Measurements from ENCODE around the gene SPACA5. TPM values are rescaled to one million over a fixed set of nuclear protein-coding genes. Genes with fewer than 3 reads are reported as not detected.
A peak's percentile ranks its signal among the peaks of the same experiment; 100 is the strongest.
"Not testable (repeated sequence)": the region's sequence is repeated elsewhere in the genome, so short reads cannot be mapped to it uniquely, and the experiment has no call there.

Gene SPACA5
- total RNA-seq, 1 donor, result not detected

DNA sequence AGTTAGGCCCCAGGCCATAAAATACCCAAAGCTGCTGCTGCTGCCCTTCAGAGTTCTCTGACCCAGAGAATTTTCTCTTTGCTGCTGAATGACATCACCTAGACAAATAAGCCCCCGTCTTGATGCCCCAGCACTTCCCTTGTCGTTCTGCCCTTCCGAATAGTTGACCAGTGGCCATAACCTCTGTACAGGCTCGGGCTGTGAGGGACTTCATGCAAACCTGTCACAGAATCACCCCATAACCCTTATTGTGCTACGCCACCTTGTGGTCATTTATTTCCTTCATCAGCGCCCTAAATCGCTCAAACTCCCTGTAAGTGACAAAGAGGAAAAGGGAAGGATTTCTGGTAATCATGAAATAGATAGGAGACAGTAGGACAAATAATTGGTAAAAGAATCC lies 18.8 kb downstream of the SPACA5 start:
- H3K4me3 ChIP-seq (ENCODE audit: low read depth, low read length), result no peak overlapping the region
- TF ChIP-seq, protein P1, sequence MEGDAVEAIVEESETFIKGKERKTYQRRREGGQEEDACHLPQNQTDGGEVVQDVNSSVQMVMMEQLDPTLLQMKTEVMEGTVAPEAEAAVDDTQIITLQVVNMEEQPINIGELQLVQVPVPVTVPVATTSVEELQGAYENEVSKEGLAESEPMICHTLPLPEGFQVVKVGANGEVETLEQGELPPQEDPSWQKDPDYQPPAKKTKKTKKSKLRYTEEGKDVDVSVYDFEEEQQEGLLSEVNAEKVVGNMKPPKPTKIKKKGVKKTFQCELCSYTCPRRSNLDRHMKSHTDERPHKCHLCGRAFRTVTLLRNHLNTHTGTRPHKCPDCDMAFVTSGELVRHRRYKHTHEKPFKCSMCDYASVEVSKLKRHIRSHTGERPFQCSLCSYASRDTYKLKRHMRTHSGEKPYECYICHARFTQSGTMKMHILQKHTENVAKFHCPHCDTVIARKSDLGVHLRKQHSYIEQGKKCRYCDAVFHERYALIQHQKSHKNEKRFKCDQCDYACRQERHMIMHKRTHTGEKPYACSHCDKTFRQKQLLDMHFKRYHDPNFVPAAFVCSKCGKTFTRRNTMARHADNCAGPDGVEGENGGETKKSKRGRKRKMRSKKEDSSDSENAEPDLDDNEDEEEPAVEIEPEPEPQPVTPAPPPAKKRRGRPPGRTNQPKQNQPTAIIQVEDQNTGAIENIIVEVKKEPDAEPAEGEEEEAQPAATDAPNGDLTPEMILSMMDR (IDR thresholded peaks at IDR 0.05; ENCODE audit: insufficient read depth, low read depth, low read length), result peak; percentile 57
- DNase-seq (ENCODE audit: low read depth), result peak; percentile 64

DNA sequence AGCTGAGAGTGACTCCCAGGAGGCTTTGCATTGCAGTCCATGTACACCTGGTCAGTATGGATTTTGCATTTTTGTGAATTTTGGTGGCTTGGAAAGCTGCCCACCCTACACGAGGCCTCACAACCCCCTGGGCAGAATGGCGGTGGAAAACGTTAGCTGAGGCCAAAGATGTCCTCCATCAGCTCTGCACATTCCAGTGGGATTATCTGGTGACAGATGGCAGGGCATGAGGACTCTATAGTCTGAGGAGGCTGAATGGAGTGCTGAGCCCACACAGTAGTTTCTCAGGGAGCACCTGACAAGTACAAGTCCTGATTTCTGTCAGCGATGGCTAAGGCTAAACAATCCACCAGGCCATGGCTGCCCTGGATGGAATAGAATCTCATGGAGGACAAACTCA lies 20.8 kb downstream of the SPACA5 start:
- not testable (repeated sequence) for H3K4me3 ChIP-seq (ENCODE audit: low read depth, low read length); DNase-seq (ENCODE audit: low read depth)

DNA sequence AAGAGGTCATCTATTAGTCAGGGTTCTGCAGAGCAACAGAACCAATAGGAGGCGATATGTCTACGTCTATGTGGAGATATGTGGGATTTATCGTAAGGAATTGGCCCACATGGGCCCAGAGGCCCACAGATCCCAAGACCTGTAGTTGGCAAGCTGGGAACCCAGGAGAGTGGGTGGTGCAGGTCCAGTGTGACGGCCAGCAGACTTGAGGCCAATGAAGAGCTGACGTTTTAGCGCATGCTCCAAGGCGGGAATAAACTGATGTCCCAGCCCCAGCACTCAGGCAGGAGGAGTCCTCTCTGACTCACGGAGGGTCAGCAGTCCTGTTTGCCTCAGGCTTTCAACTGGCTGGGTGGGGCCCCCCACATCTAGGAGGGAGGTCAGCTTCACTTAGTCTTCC lies 21.3 kb downstream of the SPACA5 start:
- no peak for DNase-seq (ENCODE audit: low read depth)
- no peak overlapping the region for H3K4me3 ChIP-seq (ENCODE audit: low read depth, low read length)
- TF ChIP-seq, protein P1 (IDR thresholded peaks at IDR 0.05; ENCODE audit: insufficient read depth, low read depth, low read length), result no peak

DNA sequence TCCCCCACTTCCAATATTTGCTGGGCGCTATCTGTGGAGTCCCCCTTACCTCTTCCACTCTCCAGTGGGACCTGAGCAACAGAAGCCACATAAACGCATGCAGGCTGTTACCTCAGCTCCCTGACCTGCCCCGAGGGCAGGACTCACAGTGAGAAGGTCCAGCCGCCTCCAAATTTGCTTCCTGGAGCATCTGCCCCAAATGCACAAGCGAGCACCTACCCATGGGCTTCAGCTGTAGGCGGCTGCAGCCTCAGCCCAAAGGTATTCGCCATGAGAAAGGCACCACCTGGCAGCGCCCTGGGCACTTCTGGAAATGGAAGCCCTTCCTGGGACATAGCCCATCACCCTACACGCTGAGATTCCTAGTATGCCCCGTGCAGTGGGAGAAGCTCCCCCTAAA lies 23.4 kb downstream of the SPACA5 start:
- TF ChIP-seq, protein P1 (IDR thresholded peaks at IDR 0.05; ENCODE audit: insufficient read depth, low read depth, low read length), result no peak
- no peak overlapping the region for H3K4me3 ChIP-seq (ENCODE audit: low read depth, low read length)
- no peak for DNase-seq (ENCODE audit: low read depth)

DNA sequence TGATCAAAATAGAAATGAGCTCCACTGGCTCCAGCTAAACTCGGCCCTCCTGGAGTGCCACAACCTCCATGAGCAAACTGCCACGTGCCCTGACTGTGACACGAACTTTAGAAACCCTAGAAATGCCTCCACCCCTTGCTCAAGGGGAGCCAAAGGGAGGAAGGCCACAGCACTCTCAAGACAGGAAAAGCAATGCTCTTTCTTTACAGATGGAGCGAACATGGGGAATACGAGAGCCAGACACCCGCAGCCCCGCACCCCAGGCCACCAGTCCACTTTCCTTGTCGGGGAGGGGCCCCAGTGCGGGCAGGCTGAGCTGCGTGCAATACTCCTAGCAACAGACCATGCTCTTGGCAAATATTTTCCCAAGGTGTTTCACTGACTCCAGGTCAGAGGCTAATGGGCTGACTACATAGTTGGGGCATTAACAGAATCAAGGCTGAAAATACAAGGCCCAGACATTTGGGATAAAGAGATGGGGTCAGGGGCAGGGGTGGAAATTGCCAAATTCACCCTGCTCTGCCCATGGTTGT lies 23.9 kb downstream of the SPACA5 start:
- H3K4me3 ChIP-seq (ENCODE audit: low read depth, low read length); DNase-seq (ENCODE audit: low read depth): not testable (repeated sequence)

DNA sequence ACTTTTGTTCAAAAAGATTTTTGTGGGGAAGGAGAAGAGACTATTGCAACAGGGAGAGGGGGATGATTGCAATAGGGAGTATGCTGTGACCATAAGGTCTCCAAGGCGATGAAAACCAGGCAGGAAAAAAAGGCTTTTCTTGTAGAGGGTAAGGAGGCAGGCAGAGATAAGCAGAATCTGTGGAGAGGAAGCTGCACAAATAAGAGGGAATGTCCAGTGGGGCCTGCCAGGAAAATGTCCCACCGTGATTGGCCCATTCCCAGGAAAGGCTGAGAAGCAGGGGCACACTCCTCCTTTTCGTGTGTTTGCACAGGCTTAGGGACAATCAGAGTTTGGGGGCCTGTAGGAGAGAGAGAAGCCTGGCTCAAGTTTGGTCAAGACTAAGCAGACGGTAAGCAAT lies 29.1 kb downstream of the SPACA5 start:
- TF ChIP-seq, protein P1 (IDR thresholded peaks at IDR 0.05; ENCODE audit: insufficient read depth, low read depth, low read length), result no peak

DNA sequence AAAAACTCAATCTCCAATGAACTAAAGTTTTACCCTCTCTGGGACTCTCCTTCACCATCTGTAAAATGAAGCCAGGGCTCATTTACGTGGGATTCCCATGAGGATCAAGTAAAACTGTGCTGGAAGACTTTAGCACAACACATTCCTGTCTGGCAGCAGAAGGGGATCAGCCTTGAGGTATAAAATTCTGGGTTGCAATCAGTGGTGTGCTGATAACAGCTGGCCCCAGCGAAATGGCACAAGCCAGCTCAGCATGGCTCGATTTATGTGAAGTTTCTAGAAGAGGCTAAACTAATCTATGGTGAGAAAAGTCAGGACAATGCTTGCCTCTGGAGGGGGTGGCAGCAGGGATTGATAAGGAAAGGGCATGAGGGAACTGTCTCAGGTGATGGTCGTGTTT lies 36.3 kb downstream of the SPACA5 start:
- peak; percentile 61 for DNase-seq (ENCODE audit: low read depth)
- H3K4me3 ChIP-seq (ENCODE audit: low read depth, low read length), result no peak overlapping the region
- TF ChIP-seq, protein P1 (IDR thresholded peaks at IDR 0.05; ENCODE audit: insufficient read depth, low read depth, low read length), result no peak

More for the DNA sequence above, 29.1 kb downstream of the SPACA5 start:
- peak; percentile 37 for DNase-seq (ENCODE audit: low read depth)
- no peak overlapping the region for H3K4me3 ChIP-seq (ENCODE audit: low read depth, low read length)

Measured in fibroblast of villous mesenchyme (primary cell).